GM19468 (cell line): ENCODE results near the gene SELL.
"Not testable (repeated sequence)": the region's sequence is repeated elsewhere in the genome, so short reads cannot be mapped to it uniquely, and the experiment has no call there.

Source experiments
- ATAC-seq: cut with Tn5 transposase; IDR thresholded peaks from one replicate; pipeline ENCODE4 v1.9.1; 2021; ENCODE audit warnings: mild to moderate bottlenecking, moderate library complexity, moderate number of reproducible peaks; ENCODE audit not compliant: unreplicated experiment; ENCODE audit errors: extremely low read depth

The SELL gene

DNA sequence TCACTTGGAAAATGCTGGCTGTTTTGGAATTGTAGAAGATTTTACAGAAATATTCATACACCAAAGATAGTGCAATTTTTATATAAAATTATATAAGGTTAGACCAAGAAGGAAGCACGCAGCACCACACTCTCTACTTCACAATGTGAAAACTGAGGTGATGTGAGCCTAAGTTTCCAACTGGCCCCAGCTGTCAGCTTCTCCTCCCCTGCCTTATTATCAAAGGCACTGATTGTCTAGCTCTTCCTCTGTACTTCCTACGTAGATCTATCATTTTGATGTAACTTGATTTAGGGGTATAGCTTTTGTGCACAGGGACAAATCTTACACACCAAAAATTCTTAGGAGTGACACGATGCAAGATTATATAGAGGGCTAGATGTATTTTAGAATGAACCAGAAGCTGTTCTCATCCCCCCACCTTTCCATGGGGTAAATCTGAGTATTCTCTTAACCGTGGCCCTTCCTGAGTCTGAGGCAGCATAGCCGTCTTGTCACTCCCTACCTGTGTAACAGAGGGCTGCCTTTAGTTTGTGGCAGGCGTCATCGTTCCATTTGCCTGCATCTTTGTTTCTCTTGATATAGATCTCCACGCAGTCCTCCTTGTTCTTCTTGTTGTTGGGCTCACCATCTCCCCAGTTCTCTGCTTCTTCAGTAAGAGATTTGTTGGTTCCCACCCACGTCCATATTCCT, 3.4 kb downstream of the SELL start:
- no peak for ATAC-seq

DNA sequence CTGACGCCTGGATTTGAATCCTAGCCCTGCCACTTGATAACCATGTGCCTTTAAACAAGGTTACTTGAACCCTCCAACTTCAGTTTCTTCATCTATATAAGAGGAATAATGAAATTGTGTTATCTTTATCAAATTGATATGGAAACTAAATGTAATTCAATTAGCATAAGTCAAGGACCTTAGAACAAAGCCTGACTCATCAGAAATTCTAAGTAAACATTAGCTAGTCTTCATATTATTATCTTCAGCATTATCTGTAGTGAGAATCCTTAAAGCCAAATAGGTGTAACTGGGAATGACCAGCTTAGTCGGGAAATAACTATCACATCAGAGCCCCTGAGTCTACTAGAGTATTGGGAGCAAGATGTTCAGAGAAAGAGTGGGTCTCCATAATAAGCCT, 6.6 kb downstream of the SELL start:
- no peak for ATAC-seq

DNA sequence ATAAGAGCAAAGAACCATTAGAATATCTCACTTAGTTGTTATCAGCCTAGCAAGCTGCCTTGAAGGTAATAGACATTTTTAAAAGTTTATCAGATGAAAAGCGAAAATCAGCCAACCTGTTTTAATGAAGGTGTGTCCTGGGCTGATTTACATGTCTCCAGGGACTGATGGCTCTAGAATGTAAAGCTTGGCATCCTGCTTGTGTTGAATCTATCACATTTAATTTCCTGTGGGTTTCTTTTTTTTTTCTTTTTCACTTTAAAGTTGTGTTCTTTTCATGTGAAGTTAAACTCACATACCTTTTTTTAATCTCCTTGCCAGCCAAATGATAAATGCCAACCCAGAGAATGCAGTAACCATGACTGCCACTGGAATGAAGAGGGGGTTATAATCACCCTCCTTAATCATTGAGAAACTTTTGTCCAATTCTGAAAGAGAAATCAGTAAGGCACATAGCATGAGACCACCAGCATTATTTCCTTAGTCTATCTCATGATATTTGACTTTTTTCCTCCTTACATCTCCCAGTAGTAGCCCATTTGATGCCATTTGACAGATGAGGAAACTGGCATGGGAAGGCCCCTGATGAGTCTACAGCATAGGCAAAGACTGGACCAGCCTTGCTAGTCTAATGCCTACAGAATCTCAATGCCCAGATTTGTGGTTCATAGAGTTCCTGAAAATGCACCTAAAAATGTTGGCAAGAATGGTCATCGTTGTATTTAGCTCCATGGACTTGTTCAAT, 10.0 kb downstream of the SELL start:
- ATAC-seq, result no peak

DNA sequence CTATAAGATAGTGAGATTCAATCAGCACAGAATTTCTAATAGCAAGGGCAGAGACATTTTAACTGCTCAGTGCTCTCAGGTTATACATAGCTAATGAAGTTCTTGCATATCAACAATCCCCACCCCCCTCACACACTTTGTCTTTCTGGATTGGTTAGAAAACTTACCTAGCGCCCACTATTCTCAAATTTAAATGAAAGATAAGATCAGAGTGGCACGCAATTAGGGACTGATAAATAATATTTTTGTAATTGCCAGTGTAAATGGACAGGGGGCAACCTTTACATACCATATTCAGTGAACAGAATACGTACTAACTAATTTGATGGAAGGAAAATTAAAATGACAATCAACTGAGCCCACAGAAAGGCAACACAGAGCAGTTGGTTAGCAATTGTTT, 11.7 kb downstream of the SELL start:
- no peak for ATAC-seq

DNA sequence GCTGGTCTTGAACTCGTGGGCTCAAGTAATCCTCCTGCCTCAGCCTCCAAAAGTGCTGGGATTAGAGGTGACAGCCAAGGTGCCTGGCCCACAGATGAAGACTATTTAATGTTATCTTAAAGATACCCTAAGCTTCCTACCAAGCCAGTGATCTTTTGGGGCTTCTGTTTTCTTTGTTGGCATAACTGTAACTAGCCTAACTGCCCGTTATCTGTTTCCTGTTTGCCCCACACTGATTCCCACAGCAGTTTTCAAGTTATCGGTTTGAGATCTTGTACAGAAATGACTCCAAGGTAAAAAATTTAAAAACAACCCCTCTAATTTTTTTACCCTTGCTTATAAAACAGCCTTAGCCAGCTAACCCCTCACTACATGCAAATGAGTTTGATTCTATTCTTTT, 12.4 kb downstream of the SELL start:
- no peak for ATAC-seq

DNA sequence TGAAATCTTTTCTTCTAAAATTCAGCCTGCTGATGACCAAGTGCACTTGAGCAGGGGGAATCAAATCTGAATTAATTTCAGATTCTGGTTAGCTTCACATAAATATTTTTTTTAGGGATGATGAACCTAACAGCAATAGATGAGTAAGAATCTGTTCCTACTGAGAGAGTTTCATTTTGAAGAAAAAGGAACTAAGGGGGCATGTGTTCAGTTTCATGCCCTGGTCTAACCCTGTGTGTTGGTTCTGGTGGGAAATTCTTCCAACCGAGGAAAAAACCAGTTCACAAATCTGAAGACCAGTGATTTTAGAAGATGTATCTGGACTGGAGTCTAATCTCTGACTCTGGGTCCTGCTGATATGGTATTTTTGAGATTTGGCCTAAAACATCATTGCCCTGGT, 13.7 kb downstream of the SELL start:
- ATAC-seq, result no peak

DNA sequence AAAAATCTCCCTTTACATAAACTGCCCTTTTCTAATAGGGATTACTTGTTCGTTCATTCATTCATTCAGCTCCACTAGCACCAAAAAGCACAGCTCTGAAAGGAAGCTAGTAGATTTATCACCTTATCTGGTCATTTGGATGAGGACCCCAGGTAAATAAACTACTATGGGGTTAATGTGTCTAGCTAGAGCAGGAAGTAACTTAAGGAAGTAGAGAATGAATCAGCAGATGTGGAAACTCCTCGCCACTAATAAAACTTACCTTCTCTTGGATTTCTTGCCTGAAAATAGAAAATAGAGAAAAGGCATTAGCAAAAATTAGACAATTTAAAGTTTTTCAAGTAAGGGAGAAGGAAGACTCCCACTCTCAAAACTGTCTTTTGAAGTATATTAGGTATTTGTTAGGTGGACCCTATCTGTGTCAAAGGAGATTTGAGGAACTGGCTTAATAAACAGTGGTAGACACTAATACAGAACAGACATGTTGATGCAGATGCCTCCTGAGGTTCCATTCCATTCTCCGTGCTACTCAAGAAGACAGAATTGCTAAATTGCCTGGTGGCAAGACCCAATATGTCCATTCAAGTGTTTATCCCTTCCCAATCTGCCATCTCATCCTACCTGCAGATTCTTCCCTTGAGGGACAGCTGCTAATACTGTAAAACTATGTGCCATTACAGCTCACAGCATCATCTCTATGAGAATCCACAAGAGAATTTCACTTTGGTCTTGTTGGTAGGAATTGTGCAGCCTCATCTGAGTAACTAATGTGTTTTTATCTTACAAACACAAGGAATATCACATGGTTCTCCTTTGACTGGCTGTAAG, 14.9 kb downstream of the SELL start:
- no peak for ATAC-seq

DNA sequence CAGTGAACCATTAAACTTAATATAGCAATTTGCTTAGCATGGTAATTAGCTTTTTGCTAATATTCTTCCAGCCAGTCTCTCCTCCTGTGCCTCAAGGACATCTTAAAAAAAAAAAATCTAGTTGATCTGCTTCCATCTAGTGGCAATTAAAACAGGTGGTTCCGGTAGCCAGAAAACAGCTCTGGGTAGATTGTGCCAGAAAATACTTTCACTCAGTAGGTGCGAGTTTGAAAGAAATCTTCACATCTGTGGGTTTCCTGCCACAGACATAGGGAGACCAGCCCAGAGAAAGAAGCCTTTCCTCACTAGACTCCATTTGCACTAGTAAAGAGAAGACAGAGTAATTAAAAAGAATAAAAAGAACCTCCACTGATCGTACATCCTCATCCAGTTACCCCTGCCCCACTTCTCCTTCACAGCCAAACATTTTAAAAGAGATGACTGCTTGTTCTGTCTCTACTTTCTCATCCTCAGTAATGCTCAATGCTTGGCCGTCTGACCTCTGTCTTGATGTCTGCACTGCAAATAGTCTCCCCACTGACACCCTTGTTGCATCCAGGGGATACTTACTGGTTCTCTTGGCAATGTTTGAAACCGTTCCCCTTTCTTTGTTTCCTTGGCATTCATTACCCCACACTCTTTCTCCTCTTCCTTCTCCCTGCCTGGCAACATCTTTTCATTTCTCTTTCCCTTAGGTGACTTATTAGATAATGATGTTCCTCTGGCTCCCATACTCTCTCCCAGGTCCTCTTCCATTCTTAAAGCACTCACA, 16.9 kb downstream of the SELL start:
- ATAC-seq, result peak; percentile 45

DNA sequence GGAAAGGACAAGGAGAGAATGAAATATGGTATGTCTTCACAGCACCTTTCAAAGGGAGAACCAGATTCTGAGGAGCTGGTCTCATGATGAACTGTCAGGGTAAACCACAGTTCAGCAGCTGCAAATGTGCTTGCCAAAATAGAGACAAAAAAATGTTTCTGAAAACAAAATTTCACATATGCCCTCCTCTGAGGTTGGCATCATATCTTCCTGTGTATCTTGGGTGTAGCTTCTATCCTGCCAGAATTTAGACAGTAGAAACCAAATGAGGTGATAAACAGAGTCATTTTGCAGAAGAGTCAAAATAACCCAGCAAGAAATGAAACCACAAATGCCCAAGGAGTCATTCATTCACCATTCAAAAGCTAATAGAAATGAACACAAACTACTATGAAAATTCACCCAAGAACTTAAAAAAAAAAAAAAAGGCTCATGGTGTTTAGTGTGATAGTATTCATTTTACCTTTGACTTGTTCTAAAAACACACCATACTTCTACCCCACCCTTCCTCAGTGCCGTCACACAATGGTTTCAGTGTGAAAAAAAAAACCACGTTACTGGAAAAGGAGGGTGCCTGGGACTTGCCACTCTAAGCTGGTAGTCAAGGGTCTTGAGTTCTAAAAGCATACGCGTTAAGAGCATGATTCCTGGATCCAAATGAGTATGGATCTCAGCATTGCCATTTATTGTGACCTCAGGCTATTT, 18.5 kb downstream of the SELL start:
- no peak for ATAC-seq

DNA sequence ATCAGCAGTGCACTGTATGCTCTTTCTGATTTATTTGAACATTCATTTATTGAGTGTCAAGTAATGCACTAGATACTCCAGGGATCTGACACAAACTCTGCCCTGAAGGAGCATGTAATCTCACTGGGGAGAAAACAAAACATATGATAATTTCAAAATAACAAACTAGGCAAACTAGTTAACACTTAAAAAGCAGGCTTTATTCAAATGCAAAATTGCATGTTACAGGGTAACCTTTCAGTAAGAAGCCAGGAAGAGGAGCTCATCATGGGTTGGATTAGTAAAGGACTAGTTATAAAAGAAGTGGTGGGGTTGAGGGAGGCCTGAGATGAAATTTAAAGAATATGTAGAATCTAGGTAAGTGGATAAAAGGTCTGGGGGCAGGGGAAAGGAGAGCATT, 20.9 kb downstream of the SELL start:
- ATAC-seq, result no peak

DNA sequence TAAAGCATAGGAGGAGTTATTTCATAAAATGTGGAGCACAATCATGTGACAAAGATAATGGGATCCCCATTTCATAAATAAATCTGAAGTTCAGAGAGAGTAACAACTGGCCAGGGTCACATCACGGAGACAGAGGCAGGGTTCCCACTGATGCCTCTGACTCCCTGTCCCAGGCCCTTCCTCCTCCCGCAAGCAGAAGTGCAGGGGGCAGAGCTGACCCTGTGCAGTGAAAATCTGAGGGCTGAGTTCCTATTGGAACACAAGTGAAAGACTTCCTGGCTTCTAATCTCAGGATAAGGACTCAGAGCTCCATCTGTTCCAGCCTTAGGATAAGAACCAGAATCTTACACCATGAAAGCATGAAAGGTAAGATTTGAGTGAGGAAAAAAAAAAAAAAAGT, 22.0 kb downstream of the SELL start:
- ATAC-seq, result no peak

DNA sequence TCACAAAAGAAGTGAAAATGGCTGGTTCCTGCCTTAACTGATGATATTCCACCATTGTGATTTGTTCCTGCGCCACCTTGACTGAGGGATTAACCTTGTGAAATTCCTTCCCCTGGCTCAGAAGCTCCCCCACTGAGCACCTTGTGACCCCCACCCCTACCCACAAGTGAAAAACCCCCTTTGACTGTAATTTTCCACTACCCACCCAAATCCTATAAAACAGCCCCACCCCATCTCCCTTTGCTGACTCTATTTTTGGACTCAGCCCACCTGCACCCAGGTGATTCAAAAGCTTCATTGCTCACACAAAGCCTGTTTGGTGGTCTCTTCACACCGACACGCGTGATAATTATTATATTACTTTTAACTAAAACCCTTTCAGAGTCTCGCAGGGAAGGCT, 23.0 kb downstream of the SELL start:
- ATAC-seq, result not testable (repeated sequence)

DNA sequence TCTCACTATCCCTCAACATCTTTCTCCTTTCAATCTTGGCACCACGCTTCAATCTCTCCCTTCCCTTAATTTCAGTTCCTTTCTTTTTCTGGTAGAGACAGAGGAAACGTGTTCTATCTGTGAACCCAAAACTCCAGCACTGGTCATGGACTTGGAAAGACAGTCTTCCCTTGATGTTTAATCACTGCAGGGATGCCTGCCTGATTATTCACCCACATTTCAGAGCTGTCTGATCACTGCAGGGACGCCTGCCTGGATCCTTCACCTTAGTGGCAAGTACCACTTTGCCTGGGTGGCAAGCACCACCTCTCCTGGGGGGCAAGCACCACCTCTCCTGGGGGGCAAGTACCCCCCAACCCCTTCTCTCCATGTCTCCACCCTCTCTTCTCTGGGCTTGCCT, 27.8 kb downstream of the SELL start:
- ATAC-seq, result no peak

DNA sequence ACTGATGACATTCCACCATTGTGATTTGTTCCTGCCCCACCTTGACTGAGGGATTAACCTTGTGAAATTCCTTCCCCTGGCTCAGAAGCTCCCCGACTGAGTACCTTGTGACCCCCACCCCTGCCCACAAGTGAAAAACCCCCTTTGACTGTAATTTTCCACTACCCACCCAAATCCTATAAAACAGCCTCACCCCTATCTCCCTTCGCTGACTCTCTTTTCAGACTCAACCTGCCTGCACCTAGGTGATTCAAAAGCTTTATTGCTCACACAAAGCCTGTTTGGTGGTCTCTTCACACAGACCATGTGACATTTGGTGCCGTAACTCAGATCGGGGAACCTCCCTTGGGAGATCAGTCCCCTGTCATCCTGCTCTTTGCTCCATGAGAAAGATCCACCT, 28.3 kb downstream of the SELL start:
- ATAC-seq, result not testable (repeated sequence)

DNA sequence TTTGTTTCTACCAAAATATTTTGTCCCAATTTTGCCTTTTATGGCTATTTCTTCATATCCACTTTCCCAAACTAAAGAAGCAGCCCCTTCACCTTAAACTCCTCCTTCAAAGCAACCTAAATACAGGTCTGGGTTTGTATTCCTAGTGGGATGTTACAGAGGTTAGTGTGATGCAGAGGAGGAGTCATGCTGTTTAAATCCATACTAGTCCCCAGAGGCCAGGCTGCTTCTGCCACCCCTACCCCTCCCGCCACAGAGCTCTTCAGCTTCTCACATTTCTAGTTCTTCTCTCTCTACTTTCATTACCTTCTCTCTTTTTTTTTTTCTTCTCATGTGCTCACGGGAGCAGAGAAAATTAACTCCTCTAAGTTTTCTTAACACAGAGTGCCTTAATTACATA, 29.3 kb downstream of the SELL start:
- no peak for ATAC-seq

DNA sequence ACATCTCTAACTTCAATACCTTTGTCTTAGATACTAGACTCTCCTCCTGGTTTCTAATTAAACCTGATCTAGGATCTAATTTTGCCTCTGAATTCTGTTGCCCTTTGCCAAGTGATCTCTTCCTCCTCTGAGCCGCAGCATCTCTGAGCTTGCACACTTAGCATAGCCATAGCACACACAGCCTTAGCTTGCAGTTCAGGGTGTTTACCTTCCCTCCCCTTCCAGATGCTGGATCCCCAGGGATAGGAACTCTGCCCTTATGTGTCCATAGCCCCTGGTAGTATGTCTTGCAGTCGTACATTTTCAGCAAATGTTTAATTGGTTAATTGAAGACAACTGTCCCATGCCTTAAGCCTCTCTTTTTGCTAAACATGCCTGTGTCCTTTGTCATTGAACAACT, 30.3 kb downstream of the SELL start:
- ATAC-seq, result no peak

DNA sequence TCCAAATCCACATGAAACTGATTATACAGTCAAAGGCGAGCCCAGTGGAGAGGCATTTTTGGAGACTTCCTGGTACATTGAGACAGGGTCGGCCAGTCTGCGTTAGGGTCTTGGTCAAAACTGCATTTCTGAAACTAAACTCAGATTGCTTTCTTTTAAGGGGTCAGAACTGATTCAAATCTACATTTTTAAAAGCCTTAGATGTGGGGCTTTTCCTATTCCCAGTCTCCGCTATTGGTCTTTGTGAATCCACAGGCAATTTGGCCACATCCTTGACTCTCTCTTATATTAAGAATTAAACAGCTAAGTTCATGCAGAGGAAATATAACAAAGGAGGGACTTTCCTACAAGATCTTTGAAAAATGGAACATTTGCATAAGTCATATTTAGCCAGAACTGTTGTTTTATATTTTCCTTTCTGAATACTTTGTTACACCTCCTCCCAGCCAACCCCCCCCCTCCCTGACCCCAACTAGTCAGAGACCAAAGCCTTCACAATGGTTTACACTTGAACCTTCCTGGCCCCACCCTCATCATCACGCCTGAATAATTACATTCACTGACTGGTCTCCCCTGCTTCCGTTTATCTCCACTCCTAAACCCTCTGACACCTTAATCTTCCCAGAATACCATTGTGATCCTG, 30.9 kb downstream of the SELL start:
- peak; percentile 21 for ATAC-seq

DNA sequence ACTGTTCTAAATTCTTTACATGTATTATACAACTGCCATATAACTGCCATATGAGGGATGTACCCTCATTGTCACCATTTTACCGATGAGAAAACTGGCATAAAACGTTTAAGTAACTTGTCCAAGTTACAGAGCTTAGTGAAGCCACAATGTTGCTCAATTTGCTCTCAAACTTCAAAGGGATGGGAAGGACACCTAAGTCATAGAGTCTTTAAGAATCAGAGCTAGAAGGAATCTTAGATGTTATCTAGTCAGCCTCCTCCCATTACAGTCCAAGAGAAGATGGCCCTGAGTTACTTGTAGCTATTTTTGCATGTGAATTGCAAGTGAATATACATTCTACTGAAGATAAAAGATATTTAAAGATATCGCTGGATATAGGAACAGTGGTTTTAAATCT, 31.7 kb downstream of the SELL start:
- no peak for ATAC-seq

DNA sequence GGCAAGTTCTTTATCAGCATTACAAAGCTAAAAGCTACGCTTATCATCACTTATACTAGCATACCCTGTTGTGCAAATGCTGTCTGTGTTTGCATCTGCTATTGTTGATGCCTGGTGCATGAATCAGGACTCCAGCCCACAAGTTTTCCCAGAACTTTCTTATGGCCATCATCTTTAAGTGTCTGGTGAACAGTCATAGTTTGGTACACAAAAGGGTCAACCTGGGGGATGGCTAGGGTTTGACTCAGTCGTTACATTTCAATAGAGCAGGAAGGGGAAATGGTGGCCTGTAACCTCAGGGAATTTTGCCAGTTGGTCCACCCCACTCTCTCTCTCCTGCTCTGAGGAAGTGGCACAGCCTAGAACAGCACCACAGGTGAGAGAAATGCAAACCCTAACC, 35.4 kb downstream of the SELL start:
- no peak for ATAC-seq
